ENCODE data around the gene NPR2. TPM values are rescaled to one million over a fixed set of nuclear protein-coding genes. Genes with fewer than 3 reads are reported as not detected.

Gene NPR2
- polyA plus RNA-seq, 1 donor (not counting 4 experiments of a cell fraction or from before 2014, with no cell fraction given) = 5.0 TPM

DNA sequence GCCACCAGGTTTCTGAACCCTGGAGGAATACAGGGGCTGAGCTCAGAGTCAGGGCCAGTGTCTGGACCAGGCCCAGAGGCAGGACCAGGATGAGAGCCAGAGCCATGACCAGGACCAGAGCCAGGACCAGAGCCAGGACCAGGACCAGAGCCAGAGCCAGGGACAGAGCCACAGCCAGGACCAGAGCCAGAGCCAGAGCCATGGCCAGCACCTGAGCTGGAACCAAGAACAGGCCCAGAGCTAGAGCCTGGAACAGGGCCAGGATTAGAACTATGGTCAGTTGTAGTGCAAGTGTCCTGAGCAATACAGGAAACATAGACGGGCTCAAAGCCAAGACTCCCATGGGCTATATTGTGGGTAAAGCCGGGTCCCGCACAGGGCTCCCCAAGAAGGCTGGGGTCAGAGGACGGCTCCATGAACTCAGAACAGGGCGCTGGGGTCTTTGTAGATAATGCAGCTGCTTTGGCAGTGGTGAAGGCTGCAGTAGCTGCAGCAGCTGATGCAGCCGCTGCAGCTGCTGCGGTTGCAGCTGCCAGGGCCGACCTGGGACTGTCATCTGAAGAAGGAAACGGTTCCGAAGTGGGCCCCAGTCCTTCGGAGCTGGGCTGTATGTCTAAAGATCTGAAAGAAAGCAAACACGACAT, 20.1 kb downstream of the NPR2 start:
- peak overlapping the region; percentile 91 for H3K4me2 ChIP-seq (ENCODE audit: control insufficient read depth, extremely low read depth, insufficient read depth, low read depth, low read length)
- no peaks in the 10 kb centered on the region for H3K36me3 ChIP-seq (ENCODE audit: control insufficient read depth in 2 of 2, extremely low read depth in 1 of 2, insufficient read depth in 2 of 2, low read length in 2 of 2)
- no peaks in the 10 kb centered on the region for H4K20me1 ChIP-seq (ENCODE audit: control insufficient read depth, extremely low read depth, insufficient read depth, low read length)
- no peak overlapping the region for H3K27ac ChIP-seq (ENCODE audit: control insufficient read depth, insufficient read depth, low read length)
- DNase-seq (ENCODE audit: low read depth, low spot score) (no peak), FAIRE-seq (no peak)
- no peak for TF ChIP-seq EZH2 (IDR thresholded peaks at IDR 0.05; ENCODE audit: low read length)
- TF ChIP-seq, protein P1, sequence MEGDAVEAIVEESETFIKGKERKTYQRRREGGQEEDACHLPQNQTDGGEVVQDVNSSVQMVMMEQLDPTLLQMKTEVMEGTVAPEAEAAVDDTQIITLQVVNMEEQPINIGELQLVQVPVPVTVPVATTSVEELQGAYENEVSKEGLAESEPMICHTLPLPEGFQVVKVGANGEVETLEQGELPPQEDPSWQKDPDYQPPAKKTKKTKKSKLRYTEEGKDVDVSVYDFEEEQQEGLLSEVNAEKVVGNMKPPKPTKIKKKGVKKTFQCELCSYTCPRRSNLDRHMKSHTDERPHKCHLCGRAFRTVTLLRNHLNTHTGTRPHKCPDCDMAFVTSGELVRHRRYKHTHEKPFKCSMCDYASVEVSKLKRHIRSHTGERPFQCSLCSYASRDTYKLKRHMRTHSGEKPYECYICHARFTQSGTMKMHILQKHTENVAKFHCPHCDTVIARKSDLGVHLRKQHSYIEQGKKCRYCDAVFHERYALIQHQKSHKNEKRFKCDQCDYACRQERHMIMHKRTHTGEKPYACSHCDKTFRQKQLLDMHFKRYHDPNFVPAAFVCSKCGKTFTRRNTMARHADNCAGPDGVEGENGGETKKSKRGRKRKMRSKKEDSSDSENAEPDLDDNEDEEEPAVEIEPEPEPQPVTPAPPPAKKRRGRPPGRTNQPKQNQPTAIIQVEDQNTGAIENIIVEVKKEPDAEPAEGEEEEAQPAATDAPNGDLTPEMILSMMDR (optimal IDR thresholded peaks at IDR 0.05 in 1 of 3, IDR thresholded peaks at IDR 0.05 in 1 of 3, conservative IDR thresholded peaks at IDR 0.05 in 1 of 3; ENCODE audit: extremely low read depth in 1 of 3, insufficient read depth in 2 of 3, low read length in 3 of 3) = no peak
- H3K27me3 ChIP-seq (ENCODE audit: control insufficient read depth, extremely low read depth, insufficient read depth, low read length) = no peaks in the 10 kb centered on the region
- peak overlapping the region; percentile 89 for H2AFZ ChIP-seq (ENCODE audit: control insufficient read depth, low read length)
- peak overlapping the region; percentile 20 for H3K9ac ChIP-seq (ENCODE audit: control insufficient read depth, extremely low read depth, insufficient read depth, low read length)
- H3K79me2 ChIP-seq (ENCODE audit: control insufficient read depth, insufficient read depth, low read length) = no peaks in the 10 kb centered on the region
- peaks cover 18% of the 10 kb centered on the region for H3K4me1 ChIP-seq (ENCODE audit: control insufficient read depth, extremely low read depth, insufficient read depth, low read length)
- no peaks in the 10 kb centered on the region for H3K9me3 ChIP-seq (ENCODE audit: control insufficient read depth, low read depth, low read length)
- dilution Hi-C loops (cut with MboI; ENCODE audit: extremely low pct_ligation_motif_present, low sequenced_read_pairs) = no loop called here
- H3K4me3 ChIP-seq (ENCODE audit: control insufficient read depth in 2 of 3, extremely low read depth in 1 of 3, insufficient read depth in 2 of 3, low read depth in 1 of 3, low read length in 3 of 3) = peak overlapping the region; percentile 0 to 65 (median 27)
- H3K9me1 ChIP-seq (ENCODE audit: control insufficient read depth, extremely low read depth, insufficient read depth, low read length) = no peaks in the 10 kb centered on the region

DNA sequence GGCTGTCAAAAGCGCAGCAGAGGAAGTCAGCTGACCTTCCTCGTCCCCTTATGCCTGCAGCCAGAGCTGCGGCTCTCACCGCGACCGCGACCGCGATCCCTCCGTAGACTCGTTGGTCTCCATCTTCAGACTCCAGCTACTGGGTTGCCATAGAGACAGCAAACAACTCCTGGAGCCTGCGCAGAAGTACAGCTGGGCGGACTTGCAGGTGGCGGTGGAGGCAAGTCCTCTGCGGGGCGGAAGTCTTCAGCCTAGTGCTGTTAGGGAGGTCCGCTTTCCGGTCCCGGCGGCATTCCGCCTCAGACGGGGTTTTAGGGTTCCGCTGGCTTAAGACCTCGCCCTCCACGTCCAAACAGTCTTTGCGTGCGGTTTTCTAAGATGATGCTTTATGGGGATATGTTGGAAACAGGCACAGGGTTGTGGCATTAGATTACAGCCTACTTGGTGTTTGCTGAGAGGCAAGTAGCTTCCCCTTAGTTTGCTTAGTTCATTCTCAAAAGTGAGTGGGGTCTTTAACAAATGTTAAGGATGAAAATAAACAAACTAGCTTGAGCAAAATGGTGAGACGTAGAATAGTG, 20.7 kb downstream of the NPR2 start, which contains the start of gene SPAG8:
Gene SPAG8 (minus strand): TSS at position 238 of the 578 bp plus-strand sequence. CDS start 115 bp downstream, at position 123.
- dilution Hi-C loops (cut with MboI; ENCODE audit: extremely low pct_ligation_motif_present, low sequenced_read_pairs) = no loop called here
- peak; percentile 84 for FAIRE-seq
- H3K9me3 ChIP-seq (ENCODE audit: control insufficient read depth, low read depth, low read length) = no peaks in the 10 kb centered on the region
- H3K9me1 ChIP-seq (ENCODE audit: control insufficient read depth, extremely low read depth, insufficient read depth, low read length) = no peaks in the 10 kb centered on the region
- H4K20me1 ChIP-seq (ENCODE audit: control insufficient read depth, extremely low read depth, insufficient read depth, low read length) = no peaks in the 10 kb centered on the region
- H3K36me3 ChIP-seq (ENCODE audit: control insufficient read depth in 2 of 2, extremely low read depth in 1 of 2, insufficient read depth in 2 of 2, low read length in 2 of 2) = no peaks in the 10 kb centered on the region
- peak; percentile 81 for DNase-seq (ENCODE audit: low read depth, low spot score)
- H3K4me1 ChIP-seq (ENCODE audit: control insufficient read depth, extremely low read depth, insufficient read depth, low read length) = peaks cover 18% of the 10 kb centered on the region
- H2AFZ ChIP-seq (ENCODE audit: control insufficient read depth, low read length) = peak within 1 kb of the TSS; percentile 89
- no peaks in the 10 kb centered on the region for H3K27me3 ChIP-seq (ENCODE audit: control insufficient read depth, extremely low read depth, insufficient read depth, low read length)
- no peak for TF ChIP-seq EZH2 (IDR thresholded peaks at IDR 0.05; ENCODE audit: low read length)
- TF ChIP-seq, protein P1 (optimal IDR thresholded peaks at IDR 0.05 in 1 of 3, IDR thresholded peaks at IDR 0.05 in 1 of 3, conservative IDR thresholded peaks at IDR 0.05 in 1 of 3; ENCODE audit: extremely low read depth in 1 of 3, insufficient read depth in 2 of 3, low read length in 3 of 3) = no peak
- peak within 1 kb of the TSS; percentile 20 for H3K9ac ChIP-seq (ENCODE audit: control insufficient read depth, extremely low read depth, insufficient read depth, low read length)
- peak within 1 kb of the TSS; percentile 3 for H3K27ac ChIP-seq (ENCODE audit: control insufficient read depth, insufficient read depth, low read length)
- peak within 1 kb of the TSS; percentile 0 to 65 (median 27) for H3K4me3 ChIP-seq (ENCODE audit: control insufficient read depth in 2 of 3, extremely low read depth in 1 of 3, insufficient read depth in 2 of 3, low read depth in 1 of 3, low read length in 3 of 3)
- H3K79me2 ChIP-seq (ENCODE audit: control insufficient read depth, insufficient read depth, low read length) = no peaks in the 10 kb centered on the region
- peak within 1 kb of the TSS; percentile 91 for H3K4me2 ChIP-seq (ENCODE audit: control insufficient read depth, extremely low read depth, insufficient read depth, low read depth, low read length)

All from keratinocyte (primary cell).